ENCODE data around the gene GFPT2. TPM values are rescaled to one million over a fixed set of nuclear protein-coding genes. Genes with fewer than 3 reads are reported as not detected.

Gene GFPT2
- total RNA-seq, 6 experiments from 2014 or later, result 0.32 to 0.93 (median 0.61) TPM

GRCh38 chr5:180370861-180371641 is 17.9 kb upstream of the GFPT2 start:
- Histone ChIP-seq H3K4me1 (no peaks in the 10 kb centered on the region), H3K27me3 (no peaks in the 10 kb centered on the region), H3K27ac (no peak overlapping the region), H3K9me3 (no peaks in the 10 kb centered on the region), H3K4me3 (no peak overlapping the region), H3K36me3 (no peaks in the 10 kb centered on the region)
- DNase-seq, result no peak
- ATAC-seq, result no peak
- no peak for TF ChIP-seq CTCF (IDR thresholded peaks at IDR 0.05)
- no peak for TF ChIP-seq POLR2A (IDR thresholded peaks at IDR 0.05)
- WGBS (ENCODE audit: insufficient coverage, low coverage, low lambda C conversion rate, missing lambda C conversion rate), result 92% methylated on average over 6 of the region's 24 CpGs
- intact Hi-C loops (cut with DNase I), result no loop called here

DNA sequence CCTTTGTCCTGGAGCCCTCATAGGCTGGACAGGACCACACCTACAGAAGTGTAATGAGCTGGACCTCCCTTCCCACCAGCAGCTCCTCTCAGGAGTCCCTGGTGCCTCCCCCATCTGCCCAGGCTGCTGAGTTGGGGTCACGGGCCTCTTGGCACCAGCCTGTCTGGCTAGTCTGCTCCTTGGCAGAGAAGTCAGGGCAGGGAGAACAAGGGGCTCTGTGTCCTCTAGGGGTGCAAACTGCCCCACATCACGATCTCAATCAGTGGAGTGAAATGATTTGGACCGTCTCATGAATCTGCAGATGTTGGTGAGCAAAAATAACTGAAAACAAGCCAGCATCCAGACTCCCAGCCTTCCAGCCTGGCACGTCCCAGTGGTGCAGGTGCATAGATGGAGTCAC is 14.9 kb upstream of the GFPT2 start:
- H3K36me3 ChIP-seq, result no peaks in the 10 kb centered on the region
- TF ChIP-seq POLR2A (IDR thresholded peaks at IDR 0.05) (no peak), CTCF (IDR thresholded peaks at IDR 0.05) (no peak)
- intact Hi-C loops (cut with DNase I), result no loop called here
- H3K4me1 ChIP-seq, result no peaks in the 10 kb centered on the region
- H3K4me3 ChIP-seq, result no peak overlapping the region
- DNase-seq, result no peak
- no peaks in the 10 kb centered on the region for H3K27me3 ChIP-seq
- no peaks in the 10 kb centered on the region for H3K9me3 ChIP-seq
- WGBS (ENCODE audit: insufficient coverage, low coverage, low lambda C conversion rate, missing lambda C conversion rate), result 47% methylated on average over 2 of the region's 4 CpGs
- H3K27ac ChIP-seq, result no peak overlapping the region
- no peak for ATAC-seq

DNA sequence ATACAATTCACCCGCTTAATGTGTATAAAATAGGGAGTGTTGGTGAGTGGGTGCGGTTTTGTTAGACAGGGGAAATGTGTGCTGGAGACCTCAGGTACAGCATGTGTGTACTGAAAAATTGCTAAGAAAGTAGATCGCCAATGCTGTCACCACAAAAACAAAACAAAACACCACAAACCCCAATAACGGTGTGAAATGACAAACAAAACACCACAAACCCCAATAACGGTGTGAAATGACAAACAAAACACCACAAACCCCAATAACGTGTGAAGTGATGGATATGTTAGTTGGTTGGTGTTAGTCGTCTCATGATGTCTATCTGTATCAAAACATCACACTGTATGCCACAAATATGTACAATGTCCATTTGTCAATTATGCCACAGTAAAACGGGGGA is 14.2 kb upstream of the GFPT2 start:
- Histone ChIP-seq H3K4me1 (no peaks in the 10 kb centered on the region), H3K27ac (no peak overlapping the region), H3K4me3 (no peak overlapping the region), H3K36me3 (no peaks in the 10 kb centered on the region), H3K9me3 (no peaks in the 10 kb centered on the region), H3K27me3 (no peaks in the 10 kb centered on the region)
- WGBS (ENCODE audit: insufficient coverage, low coverage, low lambda C conversion rate, missing lambda C conversion rate), result 72% methylated on average over 8 of the region's 8 CpGs
- DNase-seq (no peak), ATAC-seq (no peak)
- intact Hi-C loops (cut with DNase I), result no loop called here
- TF ChIP-seq POLR2A (IDR thresholded peaks at IDR 0.05) (no peak), CTCF (IDR thresholded peaks at IDR 0.05) (no peak)

DNA sequence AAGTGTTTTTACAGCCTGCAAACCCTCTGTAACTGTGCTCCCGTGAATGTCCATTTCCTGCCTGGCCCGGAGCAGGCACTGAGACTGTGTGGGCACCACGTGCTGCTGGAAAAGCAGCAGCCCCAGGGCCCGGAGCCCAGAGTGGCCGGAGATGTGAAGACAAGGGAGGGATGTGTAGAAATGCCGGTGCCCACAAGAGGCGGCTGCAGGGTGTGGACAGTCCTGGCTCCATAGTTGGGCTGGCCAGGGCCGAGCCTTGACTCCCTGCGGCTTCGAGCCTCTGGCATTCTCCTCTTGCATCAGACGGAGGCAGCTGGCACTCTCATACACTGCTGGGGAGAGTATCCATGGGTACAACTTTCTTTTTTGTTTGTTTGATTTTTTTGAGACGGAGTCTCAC is 13.2 kb upstream of the GFPT2 start:
- no peak for DNase-seq
- H3K4me1 ChIP-seq, result no peaks in the 10 kb centered on the region
- H3K4me3 ChIP-seq, result no peak overlapping the region
- H3K27me3 ChIP-seq, result no peaks in the 10 kb centered on the region
- no peak for ATAC-seq
- H3K27ac ChIP-seq, result no peak overlapping the region
- H3K9me3 ChIP-seq, result no peaks in the 10 kb centered on the region
- H3K36me3 ChIP-seq, result no peaks in the 10 kb centered on the region
- WGBS (ENCODE audit: insufficient coverage, low coverage, low lambda C conversion rate, missing lambda C conversion rate), result 70% methylated on average over 3 of the region's 12 CpGs
- intact Hi-C loops (cut with DNase I), result no loop called here
- no peak for TF ChIP-seq POLR2A (IDR thresholded peaks at IDR 0.05)
- no peak for TF ChIP-seq CTCF (IDR thresholded peaks at IDR 0.05)
